H1 (cell line): ENCODE data around the gene GPRIN1. TPM values are rescaled to one million over a fixed set of nuclear protein-coding genes. Genes with fewer than 3 reads are reported as not detected.

ENCODE experiments used
- CTCF ChIA-PET: fragments of 300-600 bp; sonication (Branson Sonifier 250); formaldehyde crosslinking; loops from one replicate; lab custom pipeline; 2021; ENCODE audit not compliant: partially characterized antibody; lab: Charles Lee
- POLR2A ChIA-PET: fragments of 300-600 bp; sonication (Branson Sonifier 250); formaldehyde crosslinking; loops from one replicate; lab custom pipeline; 2021; ENCODE audit warnings: inconsistent platforms; ENCODE audit not compliant: partially characterized antibody; lab: Charles Lee
- DNase-seq, 2 experiments: peaks; one replicate each; pipeline versions ENCODE4 v3.0.0 to v3.0.0-alpha.2; 2010 to 2022; ENCODE audit warnings: low spot score in 2 of 2, low read depth in 1 of 2, mixed read lengths in 1 of 2
- FAIRE-seq: peaks from 2 replicates; lab custom pipeline; 2011; peaks lifted over from hg19 to GRCh38; lab: Jason Lieb, UNC
- H2AFZ ChIP-seq: 2 replicates; pipeline ENCODE4 v1.8.1; 2012; ENCODE audit warnings: low read length, inconsistent platforms
- H2AK5ac ChIP-seq: 2 replicates; pipeline ENCODE4 v1.6.1; 2013; ENCODE audit warnings: low read depth, low read length
- H2BK120ac ChIP-seq: replicated peaks from 2 replicates; pipeline ENCODE3; 2013; ENCODE audit warnings: low read depth, low read length, inconsistent platforms
- H2BK12ac ChIP-seq: 2 replicates; pipeline ENCODE4 v1.6.1; 2013; ENCODE audit warnings: low read depth, low read length
- H2BK15ac ChIP-seq: 2 replicates; pipeline ENCODE4 v1.6.1; 2013; ENCODE audit warnings: low read length
- H2BK20ac ChIP-seq: 2 replicates; pipeline ENCODE4 v1.6.1; 2013; ENCODE audit warnings: low read length
- H2BK5ac ChIP-seq: 2 replicates; pipeline ENCODE4 v1.6.1; 2013; ENCODE audit warnings: low read depth, low read length
- H3K14ac ChIP-seq: 2 replicates; pipeline ENCODE4 v1.6.1; 2013; ENCODE audit warnings: inconsistent platforms; ENCODE audit not compliant: insufficient read length
- H3K18ac ChIP-seq: 2 replicates; pipeline ENCODE4 v1.6.1; 2013; ENCODE audit warnings: low read length; ENCODE audit errors: extremely low read depth
- H3K23ac ChIP-seq: 2 replicates; pipeline ENCODE4 v1.6.1; 2013; ENCODE audit warnings: inconsistent platforms; ENCODE audit not compliant: insufficient read length
- H3K23me2 ChIP-seq: 2 replicates; pipeline ENCODE4 v1.6.1; 2013; ENCODE audit warnings: low read depth, low read length
- H3K27ac ChIP-seq: 2 replicates; pipeline ENCODE4 v1.6.1; 2011; ENCODE audit warnings: low read depth, low read length, inconsistent platforms
- H3K27me3 ChIP-seq, 4 experiments: replicated peaks in 1 of 4; 1 replicate in 1 of 4; 2 replicates in 3 of 4; pipeline versions ENCODE4 v1.6.1 to v1.8.1; 2011 to 2013; ENCODE audit warnings: low read length in 3 of 4, mild to moderate bottlenecking in 3 of 4, inconsistent platforms in 2 of 4, mixed read lengths in 2 of 4, moderate library complexity in 1 of 4; ENCODE audit not compliant: control insufficient read depth in 3 of 4, insufficient read depth in 3 of 4; ENCODE audit errors: extremely low read depth in 1 of 4
- H3K36me3 ChIP-seq, 4 experiments: 2 replicates each; pipeline versions ENCODE4 v1.6.1 to v1.8.1; 2011 to 2013; ENCODE audit warnings: mild to moderate bottlenecking in 4 of 4, low read length in 3 of 4, moderate library complexity in 2 of 4, control low read depth in 1 of 4, inconsistent platforms in 1 of 4; ENCODE audit not compliant: insufficient read depth in 4 of 4, control insufficient read depth in 2 of 4
- H3K4ac ChIP-seq: replicated peaks from 2 replicates; pipeline ENCODE3; 2013; ENCODE audit warnings: low read length, low read depth, mixed read lengths, inconsistent platforms; ENCODE audit not compliant: insufficient read length
- H3K4me1 ChIP-seq, 4 experiments: replicated peaks in 1 of 4; 1 replicate in 1 of 4; 2 replicates in 3 of 4; pipeline versions ENCODE4 v1.6.1 to v1.8.1; 2011 to 2013; ENCODE audit warnings: low read length in 3 of 4, inconsistent platforms in 2 of 4, mixed read lengths in 1 of 4; ENCODE audit not compliant: insufficient read depth in 4 of 4, control insufficient read depth in 3 of 4
- H3K4me2 ChIP-seq, 2 experiments: 2 replicates each; pipeline versions ENCODE4 v1.6.1 to v1.8.1; 2011 to 2013; ENCODE audit warnings: low read depth in 2 of 2, low read length in 2 of 2, control low read depth in 1 of 2, inconsistent platforms in 1 of 2, mild to moderate bottlenecking in 1 of 2; ENCODE audit not compliant: insufficient read depth in 1 of 2
- H3K4me3 ChIP-seq, 4 experiments: fragments of 200-600, 300-600 bp in 1 of 4; sonication (generic), shearing (Covaris generic), sonication (Bioruptor Twin) in 1 of 4; 2 replicates each; pipeline versions ENCODE4 v1.5.1 to v1.8.1; 2011 to 2016; ENCODE audit warnings: low read length in 4 of 4, low read depth in 3 of 4, control low read depth in 2 of 4, inconsistent platforms in 2 of 4, mild to moderate bottlenecking in 2 of 4, mixed read lengths in 1 of 4, moderate library complexity in 1 of 4; ENCODE audit not compliant: insufficient read depth in 2 of 4; ENCODE audit errors: extremely low read depth in 1 of 4
- H3K56ac ChIP-seq: replicated peaks from 2 replicates; pipeline ENCODE3; 2013; ENCODE audit warnings: low read depth, mild to moderate bottlenecking, mixed read lengths, low read length, inconsistent platforms; ENCODE audit not compliant: insufficient read length
- H3K79me1 ChIP-seq: 2 replicates; pipeline ENCODE4 v1.6.1; 2013; ENCODE audit warnings: low read depth, low read length, control low read depth
- H3K79me2 ChIP-seq, 2 experiments: 2 replicates each; pipeline versions ENCODE4 v1.6.1 to v1.8.1; 2012 to 2013; ENCODE audit warnings: low read length in 2 of 2, mild to moderate bottlenecking in 2 of 2, inconsistent platforms in 1 of 2; ENCODE audit not compliant: insufficient read depth in 2 of 2, control insufficient read depth in 1 of 2
- H3K9ac ChIP-seq, 4 experiments: replicated peaks in 1 of 4; 1 replicate in 1 of 4; 2 replicates in 3 of 4; pipeline versions ENCODE4 v1.6.1 to v1.8.1; 2011 to 2013; ENCODE audit warnings: low read depth in 3 of 4, low read length in 3 of 4, control low read depth in 2 of 4, mild to moderate bottlenecking in 2 of 4, moderate library complexity in 2 of 4, inconsistent platforms in 1 of 4; ENCODE audit errors: extremely low read depth in 1 of 4
- H3K9me3 ChIP-seq, 2 experiments: 2 replicates each; pipeline versions ENCODE4 v1.6.1 to v1.8.1; 2012 to 2013; ENCODE audit warnings: mild to moderate bottlenecking in 2 of 2, moderate library complexity in 2 of 2, control low read depth in 1 of 2, inconsistent platforms in 1 of 2, low read depth in 1 of 2, low read length in 1 of 2, mixed read lengths in 1 of 2; ENCODE audit not compliant: insufficient read depth in 2 of 2
- H4K20me1 ChIP-seq, 2 experiments: replicated peaks in 1 of 2; 2 replicates each; pipeline versions ENCODE3 to v1.8.1; 2011 to 2013; ENCODE audit warnings: inconsistent platforms in 2 of 2, low read length in 2 of 2, mild to moderate bottlenecking in 1 of 2; ENCODE audit not compliant: insufficient read depth in 2 of 2, control insufficient read depth in 1 of 2
- H4K5ac ChIP-seq: 2 replicates; pipeline ENCODE4 v1.6.1; 2013; ENCODE audit warnings: low read length, low read depth, mixed read lengths, inconsistent platforms; ENCODE audit not compliant: insufficient read length
- H4K8ac ChIP-seq: 2 replicates; pipeline ENCODE4 v1.8.0; 2013; ENCODE audit warnings: mild to moderate bottlenecking, moderate library complexity, low read length, inconsistent platforms; ENCODE audit not compliant: insufficient read depth; ENCODE audit errors: extremely low read depth
- H4K91ac ChIP-seq: replicated peaks from 2 replicates; pipeline ENCODE3; 2013; ENCODE audit warnings: low read length, mixed read lengths, inconsistent platforms; ENCODE audit not compliant: insufficient read length
- CEBPB ChIP-seq: IDR thresholded peaks from 2 replicates; pipeline ENCODE4 v1.6.1; 2012; ENCODE audit warnings: low read depth, low read length
- EGR1 ChIP-seq: IDR thresholded peaks from 2 replicates; pipeline ENCODE4 v1.6.1; 2011; ENCODE audit warnings: low read depth, low read length, borderline replicate concordance
- FOSL1 ChIP-seq: IDR thresholded peaks from 2 replicates; pipeline ENCODE4 v1.6.1; 2011; ENCODE audit warnings: mild to moderate bottlenecking, low read depth, low read length, moderate library complexity; ENCODE audit not compliant: insufficient read depth
- WGBS, 2 experiments: shearing (Covaris generic) in 1 of 2; methylation state at CpG; one replicate each; pipeline versions ENCODE4 v1.1.6 to v1.1.7; 2013 to 2015; ENCODE audit warnings: low lambda C conversion rate in 2 of 2, mixed read lengths in 2 of 2, inconsistent platforms in 1 of 2, low coverage in 1 of 2, missing lambda C conversion rate in 1 of 2; ENCODE audit not compliant: insufficient replicate concordance in 2 of 2, insufficient coverage in 1 of 2, insufficient read length in 1 of 2; ENCODE audit errors: extremely low coverage in 1 of 2, missing lambda C conversion rate in 1 of 2; 5-methylcytosine and 5-hydroxymethylcytosine counted together
- polyA plus RNA-seq, 7 experiments: library from polyadenylated mRNA; depleted of rRNA in 3 of 7; stranded (reverse) in 5 of 7; unstranded in 2 of 7; fragments of >200 nt in 5 of 7; fragments of 200-250 nt in 2 of 7; gene quantifications; 1 replicate in 5 of 7; 2 replicates in 1 of 7; 4 replicates in 1 of 7; pipeline versions ENCODE4 v1.2.1 to v1.2.3, GENCODE V29; 2011 to 2013; ENCODE audit warnings: missing spikeins in 2 of 7, mixed read lengths in 2 of 7
- total RNA-seq: library from RNA; stranded (reverse); fragmentation: NEBNext Ultra II Directional; extraction: Animal tissue kit (Norgen Biotek cat#: 25700); gene quantifications from 2 replicates; pipeline ENCODE4 v1.2.1, GENCODE V29; 2021

GPRIN1 gene
- total and polyA plus RNA-seq, 2 of the 8 experiments (the other 6 are each of a cell fraction or from before 2014, with no cell fraction given) = 3.3 to 12.0 TPM

GRCh38 chr5:176608142-176608705 lies 1.7 kb downstream of the GPRIN1 start:
- peaks cover 6% of the 10 kb centered on the region for H3K23me2 ChIP-seq
- no peak overlapping the region for H3K56ac ChIP-seq
- CTCF ChIA-PET = interaction anchor here (0.7 to 6.0 kb wide), 5 partner anchors 8 to 136 kb away, joined by 3 to 37 read pairs (median 5); no protein-coding TSS in a partner anchor
- no peaks in the 10 kb centered on the region for H3K36me3 ChIP-seq
- H2AK5ac ChIP-seq = no peak overlapping the region
- FAIRE-seq = no peak
- POLR2A ChIA-PET = interaction anchor here (1.2 to 1.5 kb wide), 2 partner anchors 13 to 73 kb away, joined by 3 read pairs; no protein-coding TSS in a partner anchor
- peaks cover 0 to 14% (median 10%) of the 10 kb centered on the region in 4 experiments; a peak in 5 of 7 replicates for H3K27me3 ChIP-seq
- H3K4me1 ChIP-seq = peaks cover 0 to 10% (median 5%) of the 10 kb centered on the region in 4 experiments; a peak in 5 of 7 replicates
- H2BK12ac ChIP-seq = no peak overlapping the region
- DNase-seq = no peak
- no peak overlapping the region for H2BK20ac ChIP-seq
- no peak overlapping the region for H3K9ac ChIP-seq
- no peak overlapping the region for H4K8ac ChIP-seq
- H3K18ac ChIP-seq = no peak overlapping the region
- peak overlapping the region; percentile 31; the same call in 1 of the 2 replicates for H2BK15ac ChIP-seq
- 92% methylated on average over 4 of the region's 4 CpGs; no CpG with 5 or more reads in 1 of the 2 experiments for WGBS, 2 experiments
- no peak overlapping the region for H4K91ac ChIP-seq
- no peak overlapping the region for H2BK120ac ChIP-seq
- H3K79me1 ChIP-seq = no peaks in the 10 kb centered on the region
- H3K4me2 ChIP-seq = no peak overlapping the region; a peak in 1 of 4 replicates
- H3K9me3 ChIP-seq = no peaks in the 10 kb centered on the region
- H3K4ac ChIP-seq = no peak overlapping the region
- H3K79me2 ChIP-seq = no peaks in the 10 kb centered on the region
- no peak overlapping the region for H3K23ac ChIP-seq
- H4K20me1 ChIP-seq = peaks cover 5 to 8% of the 10 kb centered on the region in 2 experiments
- no peak overlapping the region for H4K5ac ChIP-seq
- no peak overlapping the region for H3K4me3 ChIP-seq
- H2AFZ ChIP-seq = no peak overlapping the region
- H3K14ac ChIP-seq = no peak overlapping the region
- no peak overlapping the region for H2BK5ac ChIP-seq
- no peak overlapping the region for H3K27ac ChIP-seq
- TF ChIP-seq CEBPB = no peak
- no peak for TF ChIP-seq FOSL1
- no peak for TF ChIP-seq EGR1
